Left ventricle myocardium inferior (tissue), 1 donor: ENCODE measurements around the gene PPP1R12B. TPM values are rescaled to one million over a fixed set of nuclear protein-coding genes. Genes with fewer than 3 reads are reported as not detected.
"Not testable (repeated sequence)": the region's sequence is repeated elsewhere in the genome, so short reads cannot be mapped to it uniquely, and the experiment has no call there.

ENCODE experiments used
- DNase-seq: peaks from one replicate; pipeline ENCODE4 v3.0.0-alpha.2; 2020
- H3K27ac ChIP-seq: fragments of 200-600 bp; replicated peaks from 2 replicates; pipeline ENCODE4 v1.8.0; 2021
- H3K27me3 ChIP-seq: fragments of 200-600 bp; 2 replicates; pipeline ENCODE4 v1.8.0; 2021; ENCODE audit warnings: low read depth
- H3K36me3 ChIP-seq: fragments of 200-600 bp; 2 replicates; pipeline ENCODE4 v1.8.0; 2021
- H3K4me1 ChIP-seq: fragments of 200-600 bp; 2 replicates; pipeline ENCODE4 v1.8.0; 2021
- H3K4me3 ChIP-seq: fragments of 200-600 bp; 2 replicates; pipeline ENCODE4 v1.8.0; 2021; ENCODE audit warnings: mild to moderate bottlenecking, moderate library complexity
- H3K9me3 ChIP-seq: fragments of 200-600 bp; replicated peaks from 2 replicates; pipeline ENCODE4 v1.8.0; 2021
- intact Hi-C: fragments of 100-400 bp; cut with micrococcal nuclease; formaldehyde crosslinking; loops from one replicate; pipeline ENCODE4 v1.11.0; 2022
- total RNA-seq: library from RNA; stranded (reverse); fragmentation: NEBNext Ultra II Directional; extraction: Animal tissue kit (Norgen Biotek cat#: 25700); gene quantifications from one replicate; pipeline ENCODE4 v1.2.1, GENCODE V29; 2021
- TF ChIP-seq, protein P1 (sequence below): fragments of 200-600 bp; IDR thresholded peaks from 2 replicates; pipeline ENCODE4 v1.8.0; 2021; ENCODE audit warnings: antibody characterized with exemption, mild to moderate bottlenecking, borderline replicate concordance
- donor health status: DM: no; HTN: yes; CAD: no; lungs with severe emphysema.

PPP1R12B gene
- total RNA-seq, 1 donor from 2014 or later, result 706 TPM

DNA sequence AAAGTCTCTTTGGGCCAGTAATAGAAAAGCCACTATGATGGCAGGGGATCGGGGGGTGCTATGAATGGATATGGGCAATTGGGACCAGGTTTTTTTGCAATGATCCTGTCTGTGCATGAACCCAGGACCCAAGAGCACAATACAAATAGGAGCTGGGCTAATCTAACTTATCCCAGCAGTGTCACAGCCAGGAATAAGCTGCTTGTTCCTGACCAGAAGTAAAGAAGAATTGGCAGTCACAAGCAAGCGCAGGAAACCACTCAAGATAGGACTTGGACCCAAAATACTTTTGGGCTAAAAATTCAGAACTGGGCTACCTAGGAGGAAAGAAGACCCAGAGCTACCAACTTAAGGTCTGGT is 172.3 kb downstream of the PPP1R12B start:
- H3K27ac ChIP-seq, result peak overlapping the region; percentile 75
- H3K36me3 ChIP-seq, DNase-seq, intact Hi-C loops, H3K4me3 ChIP-seq, H3K9me3 ChIP-seq, H3K27me3 ChIP-seq: not testable (repeated sequence)
- H3K4me1 ChIP-seq, result peaks cover 80% of the 10 kb centered on the region

DNA sequence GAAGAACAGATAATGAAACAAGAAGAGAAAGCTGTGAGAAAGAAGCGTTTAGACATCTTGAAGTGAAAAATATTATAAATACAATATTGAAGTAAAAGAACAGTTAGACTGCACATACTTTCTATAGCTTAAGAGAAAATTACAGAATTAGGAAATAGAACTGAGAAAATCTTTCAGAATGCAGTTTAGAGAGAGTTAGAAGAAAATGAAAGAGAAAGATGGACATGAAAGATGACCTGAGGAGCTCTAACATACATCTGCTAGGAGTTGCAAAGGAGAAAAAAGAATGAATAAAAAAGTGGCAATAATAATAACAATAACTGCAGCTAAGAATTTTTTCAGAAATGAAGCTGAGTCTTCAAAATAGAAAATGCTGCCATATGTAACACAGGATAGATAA is 173.0 kb downstream of the PPP1R12B start:
- Histone ChIP-seq H3K4me1 (peaks cover 80% of the 10 kb centered on the region), H3K27ac (peak overlapping the region; percentile 75)
- intact Hi-C loops, H3K9me3 ChIP-seq, H3K4me3 ChIP-seq, H3K36me3 ChIP-seq, H3K27me3 ChIP-seq, DNase-seq: not testable (repeated sequence)

DNA sequence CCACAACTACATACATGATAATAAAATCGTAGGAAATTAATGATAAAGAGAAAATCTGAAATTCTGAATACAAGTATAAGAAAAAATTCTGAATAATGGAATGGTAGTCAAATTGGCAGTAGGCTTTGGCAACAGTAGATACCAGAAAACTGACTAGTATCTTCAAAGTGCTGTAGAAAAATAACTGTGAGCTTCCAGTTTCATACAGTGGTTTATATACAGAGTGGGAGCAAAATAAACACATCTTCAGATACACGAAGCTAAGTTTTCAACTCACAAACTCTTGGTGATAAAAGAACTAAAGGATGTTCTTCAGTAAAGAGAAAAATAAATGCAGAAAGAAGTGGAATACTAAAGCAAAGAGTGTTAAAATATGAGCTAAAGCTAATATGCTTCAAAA is 173.4 kb downstream of the PPP1R12B start:
- peak overlapping the region; percentile 75 for H3K27ac ChIP-seq
- no peaks in the 10 kb centered on the region for H3K27me3 ChIP-seq
- H3K9me3 ChIP-seq, result no peaks in the 10 kb centered on the region
- TF ChIP-seq, protein P1, sequence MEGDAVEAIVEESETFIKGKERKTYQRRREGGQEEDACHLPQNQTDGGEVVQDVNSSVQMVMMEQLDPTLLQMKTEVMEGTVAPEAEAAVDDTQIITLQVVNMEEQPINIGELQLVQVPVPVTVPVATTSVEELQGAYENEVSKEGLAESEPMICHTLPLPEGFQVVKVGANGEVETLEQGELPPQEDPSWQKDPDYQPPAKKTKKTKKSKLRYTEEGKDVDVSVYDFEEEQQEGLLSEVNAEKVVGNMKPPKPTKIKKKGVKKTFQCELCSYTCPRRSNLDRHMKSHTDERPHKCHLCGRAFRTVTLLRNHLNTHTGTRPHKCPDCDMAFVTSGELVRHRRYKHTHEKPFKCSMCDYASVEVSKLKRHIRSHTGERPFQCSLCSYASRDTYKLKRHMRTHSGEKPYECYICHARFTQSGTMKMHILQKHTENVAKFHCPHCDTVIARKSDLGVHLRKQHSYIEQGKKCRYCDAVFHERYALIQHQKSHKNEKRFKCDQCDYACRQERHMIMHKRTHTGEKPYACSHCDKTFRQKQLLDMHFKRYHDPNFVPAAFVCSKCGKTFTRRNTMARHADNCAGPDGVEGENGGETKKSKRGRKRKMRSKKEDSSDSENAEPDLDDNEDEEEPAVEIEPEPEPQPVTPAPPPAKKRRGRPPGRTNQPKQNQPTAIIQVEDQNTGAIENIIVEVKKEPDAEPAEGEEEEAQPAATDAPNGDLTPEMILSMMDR, result no peak
- H3K36me3 ChIP-seq, result no peaks in the 10 kb centered on the region
- H3K4me3 ChIP-seq, result no peak overlapping the region
- intact Hi-C loops, result no loop called here
- DNase-seq, result no peak
- peaks cover 82% of the 10 kb centered on the region for H3K4me1 ChIP-seq

DNA sequence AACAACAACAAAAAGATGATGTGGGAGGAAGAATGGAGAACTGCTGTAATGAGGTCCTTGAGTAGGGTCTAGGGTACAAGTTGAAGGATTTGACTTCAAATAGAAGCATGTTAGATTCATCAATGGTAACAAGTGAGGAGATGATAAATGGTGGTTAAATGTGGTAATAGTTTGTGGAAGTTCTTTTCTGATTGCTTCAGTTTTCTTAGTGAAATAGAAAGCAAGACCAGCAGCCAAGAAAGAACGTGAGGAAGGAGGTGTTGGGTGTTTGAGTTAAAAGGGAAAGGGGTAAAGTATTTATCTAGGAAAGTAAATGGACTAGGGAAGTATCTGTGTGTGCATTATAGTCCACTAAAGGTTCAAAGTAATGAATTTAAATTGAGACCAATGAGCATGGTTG is 177.6 kb downstream of the PPP1R12B start:
- H3K9me3 ChIP-seq, H3K36me3 ChIP-seq, H3K27me3 ChIP-seq, H3K4me3 ChIP-seq, intact Hi-C loops, DNase-seq: not testable (repeated sequence)
- H3K27ac ChIP-seq, result peak overlapping the region; percentile 9
- H3K4me1 ChIP-seq, result peaks cover 80% of the 10 kb centered on the region

DNA sequence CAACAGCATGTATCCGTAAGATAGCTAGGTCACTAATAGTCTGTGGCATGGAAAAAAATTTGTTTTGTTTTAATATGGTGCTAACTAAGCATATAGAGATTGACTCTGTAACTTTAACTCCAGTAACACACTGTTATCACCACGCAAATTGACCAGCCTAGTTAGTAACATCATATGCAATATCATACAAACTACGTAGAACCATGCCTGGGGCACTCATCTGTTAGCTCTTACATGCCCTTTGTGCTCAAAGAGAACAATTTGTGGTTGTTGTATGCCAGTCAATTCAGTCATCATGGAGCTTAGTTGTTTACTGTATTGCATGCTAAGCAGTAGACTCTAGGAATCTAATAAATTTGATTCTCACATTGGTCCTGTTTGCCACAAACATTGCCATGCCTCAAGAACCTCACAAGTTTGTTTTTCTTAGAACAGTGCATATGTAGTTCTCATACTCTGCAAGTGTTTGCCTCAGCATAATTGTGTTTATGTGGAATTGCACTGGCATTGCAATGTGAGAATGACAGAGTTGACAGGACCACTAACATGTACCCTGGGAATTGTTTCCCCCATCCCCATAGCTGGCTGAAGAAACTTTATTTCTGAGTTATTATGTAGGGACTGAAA is 179.7 kb downstream of the PPP1R12B start:
- H3K27me3 ChIP-seq, H3K36me3 ChIP-seq, H3K9me3 ChIP-seq, DNase-seq, intact Hi-C loops, H3K4me3 ChIP-seq: not testable (repeated sequence)
- Histone ChIP-seq H3K27ac (peak overlapping the region; percentile 9), H3K4me1 (peaks cover 94% of the 10 kb centered on the region)

DNA sequence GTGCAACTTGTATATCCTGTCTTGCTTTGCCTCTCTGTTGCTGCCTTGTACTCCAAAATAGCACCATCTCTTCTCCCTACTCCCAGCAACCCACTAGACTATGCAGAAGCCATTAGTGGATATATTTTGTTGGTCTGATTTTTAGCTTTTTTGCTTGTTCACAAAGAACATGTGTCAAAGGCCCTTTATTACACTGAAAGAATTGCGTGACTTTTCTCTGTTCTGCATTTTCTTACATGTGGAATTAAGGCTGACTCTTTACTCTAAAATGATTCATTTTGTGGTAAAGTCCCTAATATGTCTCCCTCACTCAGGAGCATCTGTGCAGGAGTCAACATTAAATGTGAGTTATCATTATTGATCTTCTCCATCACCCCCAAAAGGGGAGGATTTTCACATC is 182.2 kb downstream of the PPP1R12B start:
- H3K27me3 ChIP-seq, H3K27ac ChIP-seq, H3K9me3 ChIP-seq, H3K4me3 ChIP-seq, H3K36me3 ChIP-seq, intact Hi-C loops, DNase-seq: not testable (repeated sequence)
- peaks cover 89% of the 10 kb centered on the region for H3K4me1 ChIP-seq

DNA sequence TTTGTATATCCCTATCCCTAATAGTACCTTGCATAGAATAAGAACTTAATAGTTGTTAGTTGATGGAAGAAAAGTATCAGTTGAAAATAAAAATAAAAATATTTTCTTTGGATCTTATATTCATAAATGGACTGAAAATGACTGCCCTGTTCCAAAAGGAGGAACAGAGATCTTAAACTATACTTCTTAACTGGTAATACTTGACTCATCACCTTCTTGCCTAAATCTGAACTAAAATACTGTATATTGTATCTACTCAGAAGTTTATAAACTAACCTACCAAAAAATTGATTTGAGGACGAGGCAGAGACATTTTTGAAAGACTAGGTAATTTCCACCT is 182.9 kb downstream of the PPP1R12B start:
- H3K4me1 ChIP-seq, result peaks cover 89% of the 10 kb centered on the region
- DNase-seq, result no peak

DNA sequence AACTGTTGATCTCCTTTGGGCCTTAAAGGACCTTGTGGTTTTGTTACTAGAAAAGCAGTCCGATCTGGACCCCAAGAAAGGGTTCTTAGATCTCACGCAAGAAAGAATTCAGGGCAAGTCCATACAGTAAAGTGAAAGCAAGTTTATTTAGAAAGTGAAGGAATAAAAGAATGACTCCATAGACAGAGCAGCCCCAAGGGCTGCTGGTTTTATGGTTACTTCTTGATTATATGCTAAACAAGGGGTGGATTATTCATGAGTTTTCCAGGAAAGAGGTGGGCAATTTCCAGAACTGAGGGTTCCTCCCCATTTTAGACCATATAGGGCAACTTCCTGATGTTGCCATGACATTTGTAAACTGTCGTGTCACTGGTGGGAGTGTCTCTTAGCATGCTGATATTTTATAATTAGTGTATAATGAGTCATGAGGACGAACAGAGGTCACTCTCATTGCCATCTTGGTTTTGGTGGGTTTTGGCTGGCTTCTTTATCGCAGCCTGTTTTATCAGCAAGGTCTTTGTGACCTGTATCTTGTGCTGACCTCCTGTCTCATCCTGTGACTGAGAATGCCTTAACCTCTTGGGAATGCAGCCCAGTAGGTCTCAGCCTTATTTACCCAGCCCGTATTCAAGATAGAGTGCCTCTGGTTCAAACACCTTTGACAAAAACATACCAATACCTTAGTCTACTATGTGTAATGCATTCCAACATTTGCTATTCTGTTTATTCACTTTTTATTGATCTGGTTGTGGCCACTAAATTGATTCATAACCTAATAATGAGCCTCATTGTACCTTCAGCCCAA is 183.5 kb downstream of the PPP1R12B start:
- peak overlapping the region; percentile 57 for H3K27ac ChIP-seq
- H3K36me3 ChIP-seq, H3K4me3 ChIP-seq, H3K27me3 ChIP-seq, H3K9me3 ChIP-seq, DNase-seq, intact Hi-C loops: not testable (repeated sequence)
- peaks cover 87% of the 10 kb centered on the region for H3K4me1 ChIP-seq

More for the DNA sequence above, 182.9 kb downstream of the PPP1R12B start:
- intact Hi-C loops, result no loop called here
- no peaks in the 10 kb centered on the region for H3K9me3 ChIP-seq
- H3K36me3 ChIP-seq, result no peaks in the 10 kb centered on the region
- no peak overlapping the region for H3K4me3 ChIP-seq
- no peaks in the 10 kb centered on the region for H3K27me3 ChIP-seq
- TF ChIP-seq, protein P1, result no peak
- H3K27ac ChIP-seq, result peak overlapping the region; percentile 57

DNA sequence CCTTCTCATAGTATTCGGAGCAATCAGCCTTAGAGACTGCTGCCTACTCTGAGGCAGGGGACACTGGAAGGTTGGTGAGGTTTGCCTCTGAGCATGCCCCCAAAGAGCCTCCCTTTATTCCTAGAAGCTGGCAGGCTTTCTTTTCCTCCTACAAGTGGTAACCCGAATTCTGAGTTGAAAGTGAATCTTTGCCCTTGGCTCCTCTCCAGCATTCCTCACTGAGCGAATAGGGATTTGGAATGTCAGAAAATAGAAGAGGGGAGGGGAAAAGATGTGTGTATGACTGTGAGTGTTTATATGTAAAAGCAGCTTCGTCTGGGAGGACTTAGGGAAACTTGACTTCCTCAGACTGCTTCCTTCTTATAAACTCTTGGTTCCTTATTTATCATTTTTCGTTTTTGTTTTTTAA is 190.7 kb downstream of the PPP1R12B start:
- H3K27ac ChIP-seq, result peak overlapping the region; percentile 65
- intact Hi-C loops, H3K36me3 ChIP-seq, H3K9me3 ChIP-seq, H3K27me3 ChIP-seq, DNase-seq: not testable (repeated sequence)
- peak overlapping the region; percentile 48 for H3K4me3 ChIP-seq
- peaks cover 90% of the 10 kb centered on the region for H3K4me1 ChIP-seq

DNA sequence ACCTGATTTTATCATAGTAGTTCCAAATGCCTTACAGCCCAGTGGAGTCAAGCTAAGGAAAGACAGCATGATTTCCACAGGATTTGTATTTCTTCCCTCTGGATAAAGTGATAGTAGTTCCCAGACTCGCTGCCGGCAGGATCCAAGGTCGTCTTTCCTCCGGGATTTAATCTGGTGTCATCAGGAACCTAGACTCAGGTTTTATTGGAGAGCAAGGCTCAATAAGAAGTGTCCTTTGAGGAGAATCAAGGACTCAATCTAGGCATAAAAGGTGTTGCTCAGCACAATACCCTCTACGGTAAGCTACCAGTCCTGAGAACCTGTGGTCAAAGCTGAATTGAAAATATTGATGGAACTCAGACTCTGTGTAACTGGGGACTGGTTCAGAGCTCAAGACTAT is 191.1 kb downstream of the PPP1R12B start:
- DNase-seq, intact Hi-C loops, H3K36me3 ChIP-seq, H3K27me3 ChIP-seq, H3K9me3 ChIP-seq: not testable (repeated sequence)
- Histone ChIP-seq H3K27ac (peak overlapping the region; percentile 65), H3K4me1 (peaks cover 91% of the 10 kb centered on the region), H3K4me3 (peak overlapping the region; percentile 48)
